GM21526 (cell line): ENCODE results near the gene ADAMTS17.

Source experiments
- ATAC-seq: cut with Tn5 transposase; IDR thresholded peaks from one replicate; pipeline ENCODE4 v1.9.1; 2021; ENCODE audit warnings: moderate library complexity; ENCODE audit not compliant: unreplicated experiment, low FRiP score

Gene ADAMTS17

GRCh38 chr15:100341750-100342560 is at the start of gene ADAMTS17:
ADAMTS17 (minus strand) TSS chr15:100341975; CDS start chr15:100341899, 76 bp downstream.
- ATAC-seq, result peak; percentile 97

GRCh38 chr15:100385300-100386050 is 43.7 kb upstream of the ADAMTS17 start:
- ATAC-seq, result no peak

GRCh38 chr15:100384108-100384410 is 42.3 kb upstream of the ADAMTS17 start:
- no peak for ATAC-seq

- ATAC-seq, result no peak
Observed at GRCh38 chr15:100383302-100384107, 41.7 kb upstream of the ADAMTS17 start.

- ATAC-seq, result no peak
Observed at GRCh38 chr15:100373942-100374341, 32.2 kb upstream of the ADAMTS17 start.

GRCh38 chr15:100373120-100373896 is 31.5 kb upstream of the ADAMTS17 start:
- no peak for ATAC-seq

GRCh38 chr15:100372739-100373119 is 31.0 kb upstream of the ADAMTS17 start:
- no peak for ATAC-seq

- ATAC-seq, result no peak
Observed at GRCh38 chr15:100355342-100355741, 13.6 kb upstream of the ADAMTS17 start.

- ATAC-seq, result no peak
Observed at GRCh38 chr15:100353449-100353848, 11.7 kb upstream of the ADAMTS17 start.

- ATAC-seq, result no peak
Observed at GRCh38 chr15:100350434-100351226, 8.9 kb upstream of the ADAMTS17 start.

GRCh38 chr15:100349696-100350433 is 8.1 kb upstream of the ADAMTS17 start:
- peak; percentile 95 for ATAC-seq

- ATAC-seq, result no peak
Observed at GRCh38 chr15:100349321-100349695, 7.5 kb upstream of the ADAMTS17 start.

GRCh38 chr15:100348578-100348977 is 6.8 kb upstream of the ADAMTS17 start:
- ATAC-seq, result no peak

GRCh38 chr15:100346866-100347512 is 5.2 kb upstream of the ADAMTS17 start:
- no peak for ATAC-seq

- ATAC-seq, result no peak
Observed at GRCh38 chr15:100345438-100345837, 3.7 kb upstream of the ADAMTS17 start.

GRCh38 chr15:100343251-100343650 is 1.5 kb upstream of the ADAMTS17 start:
- ATAC-seq, result no peak

- peak; percentile 17 for ATAC-seq
Observed at GRCh38 chr15:100341239-100341749, 481 bp downstream of the ADAMTS17 start.

GRCh38 chr15:100340721-100341238 is 995 bp downstream of the ADAMTS17 start:
- ATAC-seq, result no peak
